SKM-1 treated with dmso at 0.1 percent for 144 hours (cell line): ENCODE results near the gene EPB41L4A.
"Not testable (repeated sequence)": the region's sequence is repeated elsewhere in the genome, so short reads cannot be mapped to it uniquely, and the experiment has no call there.

Source experiments
- DNase-seq: peaks from one replicate; lab custom pipeline; 2025; ENCODE audit not compliant: unreplicated experiment; lab: John Stamatoyannopoulos, UW

EPB41L4A gene, protein sequence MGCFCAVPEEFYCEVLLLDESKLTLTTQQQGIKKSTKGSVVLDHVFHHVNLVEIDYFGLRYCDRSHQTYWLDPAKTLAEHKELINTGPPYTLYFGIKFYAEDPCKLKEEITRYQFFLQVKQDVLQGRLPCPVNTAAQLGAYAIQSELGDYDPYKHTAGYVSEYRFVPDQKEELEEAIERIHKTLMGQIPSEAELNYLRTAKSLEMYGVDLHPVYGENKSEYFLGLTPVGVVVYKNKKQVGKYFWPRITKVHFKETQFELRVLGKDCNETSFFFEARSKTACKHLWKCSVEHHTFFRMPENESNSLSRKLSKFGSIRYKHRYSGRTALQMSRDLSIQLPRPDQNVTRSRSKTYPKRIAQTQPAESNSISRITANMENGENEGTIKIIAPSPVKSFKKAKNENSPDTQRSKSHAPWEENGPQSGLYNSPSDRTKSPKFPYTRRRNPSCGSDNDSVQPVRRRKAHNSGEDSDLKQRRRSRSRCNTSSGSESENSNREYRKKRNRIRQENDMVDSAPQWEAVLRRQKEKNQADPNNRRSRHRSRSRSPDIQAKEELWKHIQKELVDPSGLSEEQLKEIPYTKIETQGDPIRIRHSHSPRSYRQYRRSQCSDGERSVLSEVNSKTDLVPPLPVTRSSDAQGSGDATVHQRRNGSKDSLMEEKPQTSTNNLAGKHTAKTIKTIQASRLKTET

DNA sequence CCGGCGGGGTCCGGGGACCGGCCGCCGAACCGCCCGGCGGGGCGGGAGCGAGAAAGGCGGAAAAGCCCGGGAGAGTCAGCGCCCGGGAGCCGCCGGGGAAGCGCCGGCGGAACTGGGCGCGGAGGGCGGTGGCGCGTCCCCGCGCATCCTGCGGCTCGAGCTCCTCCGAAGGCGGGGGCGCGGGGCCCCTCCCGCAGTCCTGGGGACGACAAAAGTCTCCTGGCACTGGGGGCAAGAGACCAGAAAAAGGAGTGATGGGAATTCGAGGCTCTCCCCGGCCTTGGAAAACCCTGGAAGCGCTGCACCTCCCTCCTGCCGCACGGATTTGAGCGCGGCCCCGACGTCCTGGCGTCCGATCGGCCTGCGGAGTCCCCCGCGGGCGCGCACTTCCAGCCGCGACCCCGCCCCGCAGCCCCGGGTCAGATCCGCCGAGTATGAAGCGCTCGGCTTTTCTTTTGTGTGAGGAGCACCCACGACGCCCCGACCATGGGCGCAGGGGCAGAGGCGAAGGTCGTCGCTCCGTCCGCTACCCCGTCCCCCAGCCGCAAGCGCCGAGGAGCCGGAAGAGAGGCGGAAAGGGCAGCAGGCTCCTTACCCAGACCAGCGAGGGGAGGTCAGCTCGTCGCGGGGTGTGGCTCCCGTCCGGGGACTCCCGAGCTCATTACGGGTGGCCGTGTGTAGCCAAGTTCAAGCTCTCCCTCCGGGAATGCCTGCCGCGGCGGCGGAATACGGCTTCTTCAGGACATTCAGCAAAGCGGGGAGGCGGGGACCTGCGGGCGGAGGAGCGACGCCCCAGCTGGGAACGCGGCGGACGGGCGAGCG is at the start of gene EPB41L4A:
TSS of gene EPB41L4A (minus strand) at position 114 of the 822 bp plus-strand sequence. CDS start 238 bp downstream, outside the sequence.
- DNase-seq, result peak; percentile 23

DNA sequence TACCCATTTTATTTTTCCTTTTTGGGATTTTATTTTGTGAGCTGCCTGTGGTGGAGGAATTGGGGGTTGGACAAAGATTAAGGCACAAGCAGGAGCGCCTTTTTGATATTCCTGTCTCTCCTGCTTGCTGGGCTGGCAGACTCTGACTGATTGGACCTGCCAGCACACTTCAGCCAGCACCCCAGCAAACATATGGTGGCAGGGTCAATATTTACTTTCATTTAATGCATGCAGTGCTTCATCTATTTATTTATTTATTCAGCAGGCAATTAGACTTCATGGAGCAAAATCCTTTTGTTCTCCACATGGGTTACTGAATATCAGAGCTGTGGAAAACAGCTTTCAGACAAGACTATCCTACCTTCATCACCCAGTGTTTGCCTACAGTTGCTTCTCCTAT is 48.4 kb upstream of the EPB41L4A start:
- no peak for DNase-seq

DNA sequence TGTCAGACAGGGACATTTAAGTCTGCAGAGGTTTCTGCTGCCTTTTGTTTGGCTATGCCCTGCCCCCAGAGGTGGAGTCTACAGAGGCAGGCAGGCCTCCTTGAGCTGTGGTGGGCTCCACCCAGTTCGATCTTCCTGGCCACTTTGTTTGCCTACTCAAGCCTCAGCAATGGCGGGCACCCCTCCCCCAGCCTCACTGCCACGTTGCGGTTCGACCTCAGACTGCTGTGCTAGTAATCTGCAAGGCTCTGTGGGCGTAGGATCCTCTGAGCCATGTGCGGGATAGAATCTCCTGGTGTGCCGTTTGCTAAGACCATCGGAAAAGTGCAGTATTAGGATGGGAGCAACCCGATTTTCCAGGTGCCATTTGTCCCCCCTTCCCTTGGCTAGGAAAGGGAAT is 47.2 kb upstream of the EPB41L4A start:
- not testable (repeated sequence) for DNase-seq

DNA sequence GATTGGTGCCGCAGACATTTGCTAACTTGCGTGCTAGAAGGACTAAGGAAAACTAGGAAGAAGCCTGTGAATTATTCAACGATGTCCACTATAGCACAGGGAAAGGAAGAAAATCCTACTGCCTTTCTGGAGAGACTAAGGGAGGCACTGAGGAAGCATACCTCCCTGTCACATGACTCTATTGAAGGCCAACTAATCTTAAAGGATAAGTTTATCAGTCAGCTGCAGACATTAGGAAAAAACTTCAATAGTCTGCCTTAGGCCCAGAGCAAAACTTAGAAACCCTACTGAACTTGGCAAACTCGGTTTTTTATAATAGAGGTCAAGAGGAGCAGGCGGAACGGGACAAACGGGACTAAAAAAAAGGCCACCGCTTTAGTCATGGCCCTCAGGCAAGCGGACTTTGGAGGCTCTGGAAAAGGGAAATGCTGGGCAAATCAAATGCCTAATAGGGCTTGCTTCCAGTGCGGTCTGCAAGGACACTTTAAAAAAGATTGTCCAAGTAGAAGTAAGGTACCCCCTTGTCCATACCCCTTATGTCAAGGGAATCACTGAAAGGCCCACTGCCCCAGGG is 28.2 kb upstream of the EPB41L4A start:
- not testable (repeated sequence) for DNase-seq

DNA sequence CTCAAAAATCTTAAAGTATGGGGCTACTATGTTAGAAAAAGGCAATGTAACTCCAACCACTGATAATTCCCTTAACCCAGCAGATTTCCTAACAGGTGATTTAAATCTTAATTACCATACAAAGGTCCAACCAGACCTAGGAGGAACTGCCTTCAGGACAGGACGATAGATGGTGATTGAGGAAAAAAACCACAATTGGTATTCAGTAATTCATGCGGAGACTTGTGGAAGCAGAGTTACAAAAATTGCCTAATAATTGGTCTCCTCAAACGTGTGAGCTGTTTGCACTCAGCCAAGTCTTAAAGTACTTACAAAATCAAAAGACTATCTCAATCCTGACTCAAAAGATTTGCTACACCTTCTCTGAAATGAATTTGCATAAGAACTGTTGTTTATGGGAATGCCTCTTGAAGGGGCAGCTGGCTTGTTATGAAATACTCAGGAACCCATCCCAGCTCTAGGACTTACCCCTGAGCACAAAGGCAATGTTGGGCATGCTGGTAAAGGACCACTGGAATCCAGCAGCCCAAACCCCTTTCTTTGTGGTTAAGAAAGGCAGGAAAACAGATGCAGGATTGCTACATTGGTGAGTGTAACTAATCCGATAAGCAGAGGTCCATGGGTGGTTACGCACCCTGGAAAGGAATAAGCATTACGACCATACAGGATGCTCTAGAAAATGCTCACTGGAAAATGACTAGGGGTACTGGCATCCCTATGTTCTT is 26.7 kb upstream of the EPB41L4A start:
- no peak for DNase-seq

DNA sequence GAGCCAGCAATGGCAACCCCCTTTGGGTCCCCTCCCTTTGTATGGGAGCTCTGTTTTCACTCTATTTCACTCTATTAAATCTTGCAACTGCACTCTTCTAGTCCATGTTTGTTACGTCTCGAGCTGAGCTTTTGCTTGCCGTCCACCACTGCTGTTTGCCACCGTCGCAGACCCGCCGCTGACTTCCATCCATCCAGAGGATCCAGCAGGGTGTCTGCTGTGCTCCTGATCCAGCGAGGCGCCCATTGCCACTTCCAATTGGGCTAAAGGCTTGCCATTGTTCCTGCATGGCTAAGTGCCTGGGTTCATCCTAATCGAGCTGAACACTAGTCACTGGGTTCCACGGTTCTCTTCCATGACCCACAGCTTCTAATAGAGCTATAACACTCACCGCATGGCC is 24.9 kb upstream of the EPB41L4A start:
- not testable (repeated sequence) for DNase-seq

DNA sequence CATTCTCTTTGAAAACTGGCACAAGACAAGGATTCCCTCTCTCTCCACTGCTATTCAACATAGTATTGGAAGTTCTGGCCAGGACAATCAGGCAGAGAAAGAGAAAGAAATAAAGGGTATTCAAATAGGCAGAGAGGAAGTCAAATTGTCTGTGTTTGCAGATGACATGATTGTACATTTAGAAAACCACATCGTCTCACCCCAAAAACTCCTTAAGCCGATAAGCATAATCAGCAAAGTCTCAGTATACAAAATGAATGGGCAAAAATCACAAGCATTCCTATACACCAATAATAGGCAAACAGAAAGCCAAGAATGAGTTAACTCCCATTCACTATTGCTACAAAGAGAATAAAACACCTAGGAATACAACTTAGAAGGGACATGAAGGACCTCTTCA is 21.0 kb upstream of the EPB41L4A start:
- no peak for DNase-seq

DNA sequence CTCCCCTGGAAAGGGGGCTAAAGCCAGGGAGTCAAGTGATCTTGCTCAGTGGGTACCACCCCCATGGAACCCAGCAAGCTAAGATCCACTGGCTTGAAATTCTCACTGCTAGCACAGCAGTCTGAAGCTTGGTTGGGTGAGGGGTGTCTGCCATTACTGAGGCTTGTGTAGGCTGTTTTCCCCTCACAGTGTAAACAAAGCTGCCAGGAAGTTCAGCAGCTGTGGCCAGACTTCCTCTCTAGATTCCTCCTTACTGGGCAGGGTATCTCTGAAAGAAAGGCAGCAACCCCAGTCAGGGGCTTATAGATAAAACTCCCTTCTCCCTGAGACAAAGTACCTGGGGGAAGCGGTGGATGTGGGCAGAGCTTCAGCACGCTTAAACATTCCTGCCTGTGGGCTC is 17.1 kb upstream of the EPB41L4A start:
- no peak for DNase-seq

DNA sequence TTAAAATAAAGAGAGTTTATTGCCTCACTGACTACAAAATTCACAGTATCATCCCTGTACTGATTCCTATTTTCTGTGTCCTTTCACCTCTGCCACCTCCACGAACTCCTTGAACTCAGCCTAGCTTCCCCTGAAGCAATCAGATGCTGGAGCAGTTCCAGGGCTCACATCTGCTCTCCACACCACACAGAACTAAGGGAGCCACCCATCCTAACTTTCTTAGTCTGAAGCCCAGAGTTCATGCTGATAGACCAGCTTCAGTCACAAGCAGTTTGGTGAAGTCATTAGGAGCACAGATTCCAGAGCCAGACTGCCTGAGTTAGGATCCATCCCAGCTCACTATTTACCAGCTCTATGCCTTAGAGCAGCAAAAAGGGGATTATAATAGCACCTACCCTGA is 15.6 kb upstream of the EPB41L4A start:
- no peak for DNase-seq

DNA sequence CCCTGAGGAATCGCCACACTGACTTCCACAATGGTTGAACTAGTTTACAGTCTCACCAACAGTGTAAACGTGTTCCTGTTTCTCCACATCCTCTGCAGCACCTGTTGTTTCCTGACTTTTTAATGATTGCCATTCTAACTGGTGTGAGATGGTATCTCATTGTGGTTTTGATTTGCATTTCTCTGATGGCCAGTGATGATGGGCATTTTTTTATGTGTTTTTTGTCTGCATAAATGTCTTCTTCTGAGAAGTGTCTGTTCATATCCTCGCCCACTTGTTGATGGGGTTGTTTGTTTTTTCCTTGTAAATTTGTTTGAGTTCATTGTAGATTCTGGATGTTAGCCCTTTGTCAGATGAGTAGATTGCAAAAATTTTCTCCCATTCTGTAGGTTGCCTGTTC is 7.1 kb upstream of the EPB41L4A start:
- DNase-seq, result not testable (repeated sequence)

DNA sequence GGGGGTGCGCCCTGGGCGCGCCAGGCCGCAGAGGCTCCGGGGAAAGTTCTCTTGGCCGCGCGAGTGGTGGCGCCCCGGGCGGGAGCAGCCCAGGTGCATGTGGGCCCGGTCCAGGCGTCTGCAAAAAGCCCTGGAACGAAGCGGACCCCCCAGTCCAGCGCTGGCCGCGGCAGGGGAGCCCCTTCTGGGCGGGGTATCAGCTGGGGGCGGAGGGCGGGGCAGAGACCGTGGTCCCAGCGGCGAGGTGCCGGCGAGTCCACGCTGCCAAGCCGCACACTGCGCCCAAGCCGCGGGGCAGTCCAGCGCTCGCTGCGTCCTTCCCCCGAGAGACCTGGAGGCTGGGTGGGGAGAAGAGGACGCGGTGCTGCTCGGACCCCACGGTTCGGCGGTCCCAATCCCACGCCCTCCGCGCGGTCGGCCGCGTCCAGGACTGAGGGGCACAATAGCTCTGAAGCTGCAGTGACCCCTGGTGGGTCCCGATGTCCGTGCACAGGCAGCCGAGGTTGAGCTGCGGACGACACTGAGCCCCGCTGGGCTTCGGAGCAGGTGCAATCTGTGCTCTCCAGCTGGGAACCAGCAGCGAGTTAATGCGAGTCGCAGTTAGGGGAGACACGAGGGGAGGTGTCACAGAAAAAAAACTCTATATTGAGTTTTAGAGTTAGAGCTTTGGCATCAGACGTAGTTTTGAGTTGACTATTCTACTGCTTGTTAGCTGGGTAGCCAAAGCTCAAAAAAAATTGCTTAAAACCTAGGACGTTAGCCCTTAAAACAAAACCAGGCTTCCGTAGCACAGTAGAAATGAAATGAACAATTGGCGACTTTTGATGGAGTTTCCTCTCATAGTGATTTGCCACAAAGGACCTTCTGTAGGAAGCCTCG is 1.1 kb upstream of the EPB41L4A start:
- DNase-seq, result peak; percentile 44

DNA sequence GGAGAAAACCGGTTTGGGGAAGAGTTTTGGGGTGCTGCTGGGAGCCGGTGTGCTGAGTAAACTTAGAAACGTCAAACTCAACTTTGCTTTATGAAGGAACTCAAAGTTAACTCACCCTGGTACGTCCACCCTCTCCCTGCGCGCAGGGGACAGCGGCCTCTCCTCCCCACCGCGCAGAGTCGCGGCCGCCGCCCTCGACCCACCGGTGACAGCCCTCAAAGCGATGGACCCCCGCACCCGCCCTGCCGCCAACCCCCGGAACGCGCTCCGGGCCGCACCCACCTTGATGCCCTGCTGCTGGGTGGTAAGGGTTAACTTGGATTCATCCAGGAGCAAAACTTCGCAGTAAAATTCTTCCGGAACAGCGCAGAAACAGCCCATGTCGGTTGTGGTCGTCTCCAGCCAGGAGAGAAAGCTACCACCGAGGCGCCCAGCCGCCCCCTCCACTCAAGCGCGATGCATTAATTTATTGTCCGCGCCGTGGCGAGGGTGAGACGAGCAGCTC is 366 bp downstream of the EPB41L4A start:
- no peak for DNase-seq

DNA sequence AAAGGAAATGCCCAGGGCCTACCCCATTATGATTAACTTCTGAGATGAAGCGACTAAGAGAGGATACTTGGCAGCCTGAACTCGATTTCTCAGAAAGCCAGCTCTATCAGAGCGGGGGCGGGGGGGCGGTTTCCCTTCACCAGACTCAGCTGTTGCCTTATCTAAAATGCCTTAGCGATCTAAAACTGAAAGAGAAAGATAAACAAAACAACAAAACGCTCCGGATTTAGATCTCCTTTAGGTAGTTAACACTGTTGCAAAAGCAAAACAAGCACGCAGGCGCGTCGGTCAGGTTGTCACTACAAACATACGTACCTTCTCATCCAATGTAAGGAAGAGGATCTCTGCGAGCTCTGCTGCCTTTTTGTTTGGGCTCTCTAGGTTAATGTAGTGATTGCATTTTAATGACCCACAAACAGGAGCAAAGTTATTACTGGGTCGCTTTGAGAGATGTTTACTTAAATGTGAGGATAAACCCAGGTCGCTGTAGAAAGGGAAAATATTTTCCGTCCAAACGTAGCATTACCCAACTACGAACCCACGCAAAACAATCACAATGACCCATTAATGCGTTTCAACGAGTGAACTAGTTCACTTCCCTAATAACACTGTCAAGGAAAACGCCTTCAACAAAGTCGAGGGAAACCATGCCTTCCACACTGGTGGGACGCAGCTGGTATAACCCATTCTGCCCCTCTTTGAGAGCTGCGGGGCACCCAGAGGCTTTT is 982 bp downstream of the EPB41L4A start:
- no peak for DNase-seq

DNA sequence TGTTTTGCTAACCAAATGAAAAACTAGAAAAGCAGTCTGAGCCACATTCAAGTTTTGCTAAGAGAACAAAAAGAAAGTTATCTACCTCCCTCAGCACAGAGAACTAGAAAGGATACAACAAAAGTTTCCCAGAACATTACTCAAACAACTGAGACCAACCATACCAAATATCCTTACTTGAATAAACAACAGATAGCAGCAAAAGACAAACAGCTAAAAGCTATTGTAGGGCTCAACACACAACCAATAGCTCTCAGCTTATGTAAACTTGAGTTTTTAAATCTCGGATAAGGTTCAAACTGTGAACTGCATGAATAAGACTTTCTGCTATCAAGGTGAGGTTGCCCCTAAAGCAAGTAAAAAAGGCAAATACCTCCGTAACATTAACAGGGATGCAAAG is 3.5 kb downstream of the EPB41L4A start:
- DNase-seq, result no peak

DNA sequence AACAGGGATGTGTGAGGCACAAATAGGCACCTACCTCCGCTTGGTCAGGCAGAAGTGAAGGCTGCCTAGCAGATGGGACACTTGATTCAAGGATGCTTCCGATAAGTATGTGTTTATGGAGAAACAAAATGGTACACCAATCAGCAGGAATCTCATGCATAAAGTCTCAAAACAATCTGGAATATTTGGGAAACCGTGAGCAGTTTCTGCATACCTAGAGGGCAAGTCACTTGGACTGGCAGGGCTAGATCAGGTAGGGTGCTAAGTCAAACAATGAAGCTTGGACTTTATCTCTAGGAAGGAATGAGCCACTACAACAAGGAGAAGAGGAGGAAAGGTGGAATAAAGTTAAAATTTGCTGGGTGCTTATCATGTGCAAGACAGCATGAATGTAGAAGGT is 5.5 kb downstream of the EPB41L4A start:
- DNase-seq, result no peak

DNA sequence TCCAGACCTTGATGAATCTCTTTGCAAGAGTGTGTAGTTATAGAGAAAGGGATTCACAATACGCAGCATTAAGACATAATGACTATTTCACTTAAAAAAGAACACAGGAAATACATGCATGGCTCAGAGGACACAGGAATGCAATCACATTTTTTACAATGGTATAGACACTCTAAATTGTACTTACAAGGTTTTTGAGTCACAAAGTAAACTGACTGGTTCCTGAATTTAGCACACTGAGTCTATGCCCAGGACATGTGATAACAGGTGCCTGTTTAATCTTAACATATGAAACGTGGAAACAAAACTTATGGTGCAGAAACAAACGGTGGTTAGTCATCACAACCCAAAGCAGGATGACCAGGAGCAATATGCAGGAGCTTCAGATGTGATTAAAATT is 6.7 kb downstream of the EPB41L4A start:
- DNase-seq, result no peak

DNA sequence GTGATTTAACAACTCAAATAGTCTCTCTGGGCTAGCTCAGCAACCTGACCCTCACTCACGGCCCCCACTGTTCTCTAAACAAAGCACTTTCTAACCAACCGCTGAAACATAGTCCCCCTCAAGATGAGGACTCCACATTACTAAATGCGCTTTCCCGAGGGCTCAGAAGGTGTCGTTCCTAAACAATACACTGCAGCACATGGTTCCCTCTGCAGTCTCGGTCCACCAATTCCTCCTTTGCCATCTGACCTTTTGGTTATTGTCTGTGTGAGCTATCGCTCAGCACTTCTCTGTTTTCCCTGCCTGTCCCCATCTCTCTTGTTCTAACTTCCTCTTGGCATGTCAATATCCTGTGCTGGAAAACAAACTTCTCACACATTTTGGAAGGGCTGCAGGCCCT is 7.2 kb downstream of the EPB41L4A start:
- no peak for DNase-seq

DNA sequence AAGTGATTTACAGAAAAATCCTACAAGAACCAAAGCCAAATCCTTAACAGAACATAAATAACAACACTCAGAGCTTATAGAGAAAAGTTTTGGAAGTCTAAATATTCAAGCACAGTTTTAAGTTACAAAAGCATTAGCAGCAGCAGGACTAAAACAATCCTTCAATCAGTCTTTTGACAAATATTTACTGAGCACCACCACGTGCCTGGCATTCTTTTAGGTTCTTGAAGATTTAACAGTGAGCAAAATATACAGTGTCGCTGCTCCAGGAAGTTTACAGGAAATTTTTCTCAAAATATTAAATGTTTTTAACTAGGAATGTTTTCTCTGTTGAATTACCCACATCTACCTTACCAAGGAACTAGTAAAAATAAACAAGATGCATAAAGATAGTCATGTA is 11.4 kb downstream of the EPB41L4A start:
- DNase-seq, result no peak

DNA sequence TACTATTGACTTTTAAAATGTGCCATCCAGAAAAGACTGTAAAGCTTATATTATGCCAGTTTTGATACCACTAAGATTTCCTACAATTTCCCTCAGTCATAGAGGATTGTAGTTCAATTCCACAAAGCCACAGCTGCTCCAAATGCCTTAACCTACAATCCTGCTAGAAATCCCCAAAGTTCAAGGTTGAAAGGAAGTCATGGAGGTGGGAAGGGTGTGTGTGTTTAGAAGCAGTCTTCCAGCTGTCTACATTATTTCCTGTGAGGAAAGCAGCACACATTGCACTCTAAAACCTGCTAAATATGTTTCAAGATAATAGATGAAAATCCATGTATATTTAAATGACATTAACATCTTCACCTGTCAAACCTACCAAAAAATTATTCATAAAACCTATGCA is 11.8 kb downstream of the EPB41L4A start:
- no peak for DNase-seq
